GM12878 (cell line): ENCODE results near the gene PREX1. TPM values are rescaled to one million over a fixed set of nuclear protein-coding genes. Genes with fewer than 3 reads are reported as not detected.
"Not testable (repeated sequence)": the region's sequence is repeated elsewhere in the genome, so short reads cannot be mapped to it uniquely, and the experiment has no call there.

Source experiments
- ATAC-seq: fragments of 200-7000 bp; cut with Tn5 transposase; 3 replicates; pipeline ENCODE4 v1.9.1; 2020; ENCODE audit warnings: mild to moderate bottlenecking, moderate library complexity
- BruUV-seq: library from RNA; stranded (reverse); fragments of 400-500 nt; replicated peaks from 2 replicates; lab custom pipeline; 2021; lab: Mats Ljungman, UMichigan
- CTCF ChIA-PET: fragments of 300-600 bp; sonication (Branson Sonifier 250); formaldehyde crosslinking; extraction: SDS; loops from one replicate; lab custom pipeline; 2021; ENCODE audit warnings: inconsistent platforms; lab: Yijun Ruan, JAX
- POLR2A ChIA-PET: fragments of 350-600 bp; formaldehyde crosslinking; extraction: SDS; loops from one replicate; lab custom pipeline; 2021; ENCODE audit warnings: inconsistent platforms; lab: Charles Lee
- RAD21 ChIA-PET: fragments of 300-600 bp; sonication (Branson Sonifier 250); formaldehyde crosslinking; loops from one replicate; lab custom pipeline; 2023; ENCODE audit warnings: antibody characterized with exemption; ENCODE audit not compliant: unreplicated experiment; lab: Charles Lee
- SMC1A ChIA-PET: fragments of 300-600 bp; sonication (Branson Sonifier 250); formaldehyde crosslinking; loops from one replicate; lab custom pipeline; 2023; ENCODE audit not compliant: unreplicated experiment, uncharacterized antibody; lab: Charles Lee
- DNase-seq: peaks from one replicate; pipeline ENCODE4 v3.0.0-alpha.2; 2011; ENCODE audit warnings: low read depth, low spot score
- FAIRE-seq: peaks from 3 replicates; lab custom pipeline; 2011; peaks lifted over from hg19 to GRCh38; lab: Jason Lieb, UNC
- H2AFZ ChIP-seq: 2 replicates; pipeline ENCODE4 v1.6.0; 2011; ENCODE audit warnings: low read depth, low read length, control low read depth; ENCODE audit not compliant: control insufficient read depth
- H3K27ac ChIP-seq: 2 replicates; pipeline ENCODE4 v1.5.1; 2011; ENCODE audit warnings: control low read depth; ENCODE audit not compliant: control insufficient read depth, insufficient read depth
- H3K27me3 ChIP-seq, 2 experiments: replicated peaks in 1 of 2; 2 replicates each; pipeline versions ENCODE4 v1.6.0 to v1.6.1; 2011; ENCODE audit warnings: low read length in 1 of 2; ENCODE audit not compliant: control insufficient read depth in 2 of 2, insufficient read depth in 2 of 2
- H3K36me3 ChIP-seq, 2 experiments: 2 replicates each; pipeline ENCODE4 v1.5.1; 2011; ENCODE audit warnings: low read length in 1 of 2; ENCODE audit not compliant: control insufficient read depth in 2 of 2, insufficient read depth in 2 of 2
- H3K4me1 ChIP-seq: 2 replicates; pipeline ENCODE4 v1.6.1; 2011; ENCODE audit warnings: mild to moderate bottlenecking, low read length, moderate library complexity, mixed read lengths; ENCODE audit not compliant: control insufficient read depth, insufficient read depth
- H3K4me2 ChIP-seq: 2 replicates; pipeline ENCODE4 v1.6.0; 2011; ENCODE audit warnings: control low read depth; ENCODE audit not compliant: control insufficient read depth, insufficient read depth
- H3K4me3 ChIP-seq: fragments of 200-600 bp; sonication (generic); 2 replicates; pipeline ENCODE4 v1.5.1; 2016
- H3K79me2 ChIP-seq: 2 replicates; pipeline ENCODE4 v1.6.0; 2011; ENCODE audit warnings: low read length; ENCODE audit not compliant: control insufficient read depth, insufficient read depth
- H3K9ac ChIP-seq: 2 replicates; pipeline ENCODE4 v1.8.0; 2011; ENCODE audit warnings: low read length, control low read depth, mixed read lengths; ENCODE audit not compliant: control insufficient read depth, insufficient read depth
- H3K9me3 ChIP-seq: replicated peaks from 3 replicates; pipeline ENCODE4 v1.5.1; 2011; ENCODE audit warnings: mild to moderate bottlenecking, low read length; ENCODE audit not compliant: control insufficient read depth, insufficient read depth
- H4K20me1 ChIP-seq: 2 replicates; pipeline ENCODE4 v1.6.0; 2011; ENCODE audit not compliant: control insufficient read depth, insufficient read depth
- BHLHE40 ChIP-seq, 2 experiments: fragments of 450-650 bp in 1 of 2; IDR thresholded peaks; 2 replicates each; pipeline ENCODE4 v1.6.1; 2011 to 2017; ENCODE audit warnings: low read depth in 2 of 2, borderline replicate concordance in 1 of 2, improper control_type of control experiment in 1 of 2, low read length in 1 of 2, mild to moderate bottlenecking in 1 of 2
- JUND ChIP-seq: IDR thresholded peaks from 2 replicates; pipeline ENCODE4 v1.6.1; 2012; ENCODE audit warnings: low read depth, mild to moderate bottlenecking, low read length, improper control_type of control experiment, moderate library complexity
- NR2C2 ChIP-seq: IDR thresholded peaks from 2 replicates; pipeline ENCODE4 v1.6.1; 2011; ENCODE audit warnings: borderline replicate concordance, low read depth; ENCODE audit not compliant: control insufficient read depth, insufficient read length
- POLR2A ChIP-seq: IDR thresholded peaks from 2 replicates; pipeline ENCODE4 v1.6.1; 2011; ENCODE audit warnings: low read depth, mild to moderate bottlenecking, low read length
- RAD51 ChIP-seq: fragments of 450-650 bp; IDR thresholded peaks from 2 replicates; pipeline ENCODE4 v1.6.1; 2016; ENCODE audit warnings: moderate library complexity, mild to moderate bottlenecking, inconsistent platforms
- ZNF207 ChIP-seq: fragments of 450-650 bp; IDR thresholded peaks from 2 replicates; pipeline ENCODE4 v1.6.1; 2014; ENCODE audit warnings: antibody characterized with exemption, mild to moderate bottlenecking, borderline replicate concordance
- WGBS: methylation state at CpG from one replicate; pipeline ENCODE4 v1.1.6; 2016; ENCODE audit warnings: low lambda C conversion rate; ENCODE audit not compliant: insufficient replicate concordance, insufficient coverage; ENCODE audit errors: missing lambda C conversion rate; 5-methylcytosine and 5-hydroxymethylcytosine counted together
- in situ Hi-C: fragments of 300-500 bp; cut with MboI; formaldehyde crosslinking; loops from 9 replicates; pipeline ENCODE4 v1.14.3; 2018; ENCODE audit warnings: mixed read lengths
- intact Hi-C: fragments of 100-400 bp; cut with micrococcal nuclease; formaldehyde crosslinking; loops from one replicate; pipeline ENCODE4 v1.14.2; 2022; ENCODE audit not compliant: unreplicated experiment
- polyA plus RNA-seq, 11 experiments: library from polyadenylated mRNA; depleted of rRNA in 4 of 11; unstranded in 6 of 11; stranded (reverse) in 5 of 11; fragments of >200 nt; fragmentation: Nextera tagmentation in 4 of 11; fragmentation: Illumina TruSeq in 1 of 11; extraction: Ambion mirVana in 4 of 11; extraction: Trizol in 1 of 11; gene quantifications; 1 replicate in 1 of 11; 2 replicates in 10 of 11; pipeline versions ENCODE4 v1.2.1 to v1.2.3, GENCODE V29; 2011 to 2016; ENCODE audit warnings: inconsistent platforms in 2 of 11, missing spikeins in 2 of 11, low read depth in 1 of 11
- total RNA-seq, 4 experiments: library from RNA; depleted of rRNA in 3 of 4; stranded (reverse); fragments of >200 nt in 3 of 4; fragmentation: Illumina TruSeq in 1 of 4; extraction: Trizol in 1 of 4; gene quantifications; 2 replicates each; pipeline versions ENCODE4 v1.2.1 to v1.2.3, GENCODE V29; 2013 to 2021

PREX1 gene
- total and polyA plus RNA-seq, 10 of the 15 experiments (the other 5 are each of a cell fraction or from before 2014, with no cell fraction given): 2.6 to 114 (median 38.9) TPM

- no peak for FAIRE-seq
- SMC1A ChIA-PET: no interaction called here
- 21% methylated on average over 7 of the region's 7 CpGs for WGBS
- Histone ChIP-seq H3K9ac (no peak overlapping the region), H3K27ac (no peak overlapping the region), H3K4me2 (no peak overlapping the region), H3K4me1 (no peaks in the 10 kb centered on the region), H3K9me3 (no peaks in the 10 kb centered on the region; the same call in 2 of the 3 replicates), H3K27me3 (no peaks in the 10 kb centered on the region), H3K79me2 (no peaks in the 10 kb centered on the region), H2AFZ (no peak overlapping the region), H4K20me1 (no peaks in the 10 kb centered on the region), H3K4me3 (no peak overlapping the region), H3K36me3 (no peaks in the 10 kb centered on the region)
- in situ Hi-C loops: no loop called here
- no TSS peak for BruUV-seq
- no peak for ATAC-seq
- intact Hi-C loops: no loop called here
- POLR2A ChIA-PET: no interaction called here
- DNase-seq: no peak
- RAD21 ChIA-PET: no interaction called here
- CTCF ChIA-PET: no interaction called here
- peak in 1 of 2 experiments; percentile 56; a peak in 2 of 4 replicates for TF ChIP-seq BHLHE40 (IDR thresholded peaks at IDR 0.05; ENCODE audit: borderline replicate concordance in 1 of 2, low read depth in 2 of 2, low read length in 1 of 2)
- peak; percentile 72; the same call in 1 of the 2 replicates for TF ChIP-seq RAD51
- no peak for TF ChIP-seq ZNF207
- no peak for TF ChIP-seq POLR2A
- TF ChIP-seq NR2C2: no peak
- TF ChIP-seq JUND: no peak
- TF ChIP-seq, all 136 proteins: peak for 2
Measured at GRCh38 chr20:48599106-48599747, 228.6 kb downstream of the PREX1 start.

- CTCF ChIA-PET, H2AFZ ChIP-seq, H3K9ac ChIP-seq, ATAC-seq, in situ Hi-C loops, RAD21 ChIA-PET, H3K9me3 ChIP-seq, H3K79me2 ChIP-seq, H3K36me3 ChIP-seq, FAIRE-seq, H3K27ac ChIP-seq, DNase-seq, H4K20me1 ChIP-seq, H3K27me3 ChIP-seq, H3K4me3 ChIP-seq, H3K4me1 ChIP-seq, SMC1A ChIA-PET, H3K4me2 ChIP-seq, POLR2A ChIA-PET, intact Hi-C loops, BruUV-seq: not testable (repeated sequence)
- WGBS: 46% methylated on average over 16 of the region's 16 CpGs
Measured at GRCh38 chr20:48598303-48598941, 229.4 kb downstream of the PREX1 start.
